NCI-H345 treated with DMSO at 0.1 percent for 48 hours (cell line): ENCODE measurements around the gene DCDC2C.
A peak's percentile ranks its signal among the peaks of the same experiment; 100 is the strongest.
"Not testable (repeated sequence)": the region's sequence is repeated elsewhere in the genome, so short reads cannot be mapped to it uniquely, and the experiment has no call there.

Source experiments
- DNase-seq: peaks from one replicate; lab custom pipeline; 2025; ENCODE audit not compliant: unreplicated experiment; lab: John Stamatoyannopoulos, UW

The DCDC2C gene

DNA sequence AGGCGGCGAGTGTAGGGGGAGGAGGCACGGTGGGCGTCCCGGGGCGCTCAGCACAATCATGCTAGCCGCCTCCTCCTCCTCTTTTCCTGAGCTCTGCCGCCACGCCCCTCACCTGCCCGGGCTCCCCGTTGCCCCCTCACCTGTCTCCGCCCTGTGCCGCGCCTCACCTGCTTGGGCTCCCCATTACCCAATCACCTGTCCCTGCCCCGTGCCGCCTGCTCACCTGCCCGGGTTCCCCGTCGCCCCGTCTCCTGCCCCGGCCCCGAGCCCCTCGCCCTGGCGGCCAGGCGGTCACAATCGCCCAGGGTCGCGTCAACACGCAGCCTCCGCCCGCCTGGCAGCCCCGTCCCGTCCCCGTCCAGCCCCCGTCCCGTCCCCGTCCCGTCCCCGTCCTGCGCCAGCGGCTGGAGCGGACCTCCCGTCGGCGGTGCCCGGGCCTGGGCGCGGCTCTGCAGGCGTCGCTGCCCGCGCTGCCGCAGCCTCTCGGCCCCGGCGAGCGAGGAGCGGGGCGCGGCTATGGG lies at the start of gene DCDC2C:
DCDC2C (plus strand) TSS at position 340 of the 521 bp plus-strand sequence; CDS start at position 517, 177 bp downstream.
- DNase-seq = no peak

GRCh38 chr2:3654011-3654410 lies 49.4 kb upstream of the DCDC2C start:
- no peak for DNase-seq

DNA sequence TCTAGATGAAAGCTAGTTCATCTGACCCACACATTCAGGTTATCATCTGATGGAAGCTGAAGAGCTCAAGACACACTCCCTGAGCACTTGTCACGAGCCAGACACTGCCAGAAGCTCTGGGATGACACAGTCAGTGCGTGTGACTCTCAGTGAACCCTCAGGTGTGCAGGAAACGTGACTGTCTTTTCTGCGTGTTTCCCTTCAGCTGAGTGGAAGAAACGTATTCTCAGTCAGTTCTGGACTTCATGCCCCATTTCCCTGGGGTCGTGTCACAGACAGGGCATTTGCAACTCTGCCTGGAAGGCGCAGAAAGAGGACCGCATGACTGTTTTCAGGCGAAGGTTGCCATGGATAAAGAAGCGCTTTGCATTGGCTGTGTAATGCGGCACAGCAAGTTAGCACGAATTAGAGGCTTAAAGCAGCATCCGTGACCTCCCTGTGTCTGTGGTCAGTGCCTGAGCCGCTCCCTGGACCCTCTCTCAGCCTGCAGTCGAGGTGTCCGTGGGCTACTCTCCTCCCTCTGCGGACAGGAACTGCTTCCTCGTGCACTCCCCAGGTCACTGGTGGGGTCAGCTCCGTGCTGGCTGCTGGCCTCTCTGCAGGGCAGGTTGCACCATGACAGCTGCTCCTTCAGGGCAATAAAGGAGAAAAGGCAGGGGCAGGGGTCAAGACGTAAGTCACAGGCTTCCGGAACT lies 48.7 kb upstream of the DCDC2C start:
- DNase-seq = no peak

DNA sequence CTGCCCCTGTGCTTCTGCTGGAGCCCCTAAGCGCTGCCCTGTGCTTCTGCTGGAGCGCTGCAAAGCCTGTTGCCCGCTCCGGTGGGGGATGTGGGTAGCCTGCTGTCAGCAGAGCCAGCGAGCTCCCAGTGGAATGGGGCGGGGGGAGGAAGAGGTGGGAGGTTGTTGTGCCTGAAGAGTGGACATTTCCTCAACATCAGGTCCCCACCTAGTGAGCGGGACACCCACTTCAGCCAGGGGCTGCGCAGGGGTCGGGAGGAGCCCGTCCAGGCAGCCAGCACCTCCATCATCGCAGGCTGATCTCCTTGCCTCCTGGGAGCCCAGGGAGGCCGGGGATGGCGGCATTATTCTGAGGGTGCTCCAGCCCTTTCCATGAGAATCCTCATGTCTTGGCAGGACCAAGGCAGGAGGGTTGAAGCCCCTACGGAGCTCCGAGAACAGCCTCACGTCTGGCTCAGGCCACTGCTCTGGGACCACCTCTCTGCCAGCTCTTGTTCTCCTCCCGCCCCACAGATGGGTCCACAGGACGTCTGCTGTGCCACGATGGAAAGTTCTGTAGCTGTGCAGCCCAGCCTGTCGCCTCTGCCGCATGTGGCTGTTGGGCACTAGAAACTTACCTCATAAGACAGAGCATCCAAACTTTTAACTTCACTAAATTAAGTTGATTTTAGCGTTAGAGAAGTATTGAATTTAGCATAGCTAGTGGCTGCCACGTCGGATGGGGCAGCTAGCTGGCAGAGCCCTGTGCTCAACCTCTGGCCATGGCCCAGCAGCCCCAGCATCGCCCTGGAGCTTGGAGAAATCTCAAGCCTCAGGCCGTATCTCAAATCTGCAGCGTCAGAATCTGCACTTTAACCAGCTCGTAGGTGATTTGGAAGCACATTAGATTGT lies 47.3 kb upstream of the DCDC2C start:
- no peak for DNase-seq

DNA sequence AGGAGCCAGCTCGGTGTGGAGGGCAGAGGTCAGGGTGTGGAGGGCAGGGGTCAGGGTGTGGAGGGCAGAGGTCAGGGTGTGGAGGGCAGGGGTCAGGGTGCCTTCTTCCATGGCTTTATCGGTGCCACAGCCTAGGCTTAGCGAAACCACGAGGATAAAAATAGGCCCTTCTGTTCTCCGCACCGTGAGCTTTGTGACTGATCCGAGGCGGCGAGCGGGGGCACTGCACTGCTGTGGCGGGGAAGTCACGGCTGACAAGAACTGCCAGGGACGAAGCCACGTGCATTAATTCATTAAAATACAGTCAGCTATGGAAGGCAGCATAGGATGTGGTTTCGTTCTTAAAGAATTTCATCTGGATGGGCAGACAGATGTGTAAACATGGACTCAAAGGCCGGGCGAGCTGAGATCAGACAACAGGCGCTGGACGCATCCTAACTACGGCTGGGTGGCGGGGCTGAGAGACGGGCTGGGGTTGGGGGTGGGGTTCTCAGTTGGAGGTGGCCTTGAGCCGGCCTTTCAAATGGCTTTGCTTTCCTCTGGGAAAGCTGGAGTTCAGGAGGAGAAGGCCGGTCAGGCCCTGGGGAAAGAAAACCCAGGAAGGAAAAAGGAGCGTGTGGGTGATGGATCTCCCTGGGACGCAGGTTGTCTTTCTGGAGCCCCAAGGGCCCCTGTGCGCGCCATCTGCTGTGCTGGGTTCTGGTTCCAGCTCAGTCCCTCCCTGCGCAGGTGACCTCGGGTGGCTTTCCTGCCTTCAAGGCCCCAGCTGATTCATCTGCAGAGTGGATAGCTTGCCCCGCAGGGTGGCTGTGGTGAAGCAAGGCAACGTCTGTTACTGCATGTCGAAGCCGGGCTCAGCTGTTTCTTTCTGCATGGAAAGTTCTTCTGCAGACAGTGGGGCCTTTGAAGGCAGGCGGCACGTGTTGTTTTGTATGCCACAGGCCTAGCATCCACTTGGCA lies 46.3 kb upstream of the DCDC2C start:
- no peak for DNase-seq

GRCh38 chr2:3657881-3658280 lies 45.5 kb upstream of the DCDC2C start, which contains the start of gene ALLC:
Gene ALLC (plus strand): TSS chr2:3658200. CDS start chr2:3671158, 12,958 bp downstream.
- no peak for DNase-seq

- DNase-seq = no peak
Observed at GRCh38 chr2:3659447-3660432, 43.6 kb upstream of the DCDC2C start.

- DNase-seq = not testable (repeated sequence)
Observed at GRCh38 chr2:3660640-3661039, 42.7 kb upstream of the DCDC2C start.

GRCh38 chr2:3661149-3661660 lies 42.2 kb upstream of the DCDC2C start:
- no peak for DNase-seq

GRCh38 chr2:3662239-3662638 lies 41.1 kb upstream of the DCDC2C start:
- DNase-seq = no peak

DNA sequence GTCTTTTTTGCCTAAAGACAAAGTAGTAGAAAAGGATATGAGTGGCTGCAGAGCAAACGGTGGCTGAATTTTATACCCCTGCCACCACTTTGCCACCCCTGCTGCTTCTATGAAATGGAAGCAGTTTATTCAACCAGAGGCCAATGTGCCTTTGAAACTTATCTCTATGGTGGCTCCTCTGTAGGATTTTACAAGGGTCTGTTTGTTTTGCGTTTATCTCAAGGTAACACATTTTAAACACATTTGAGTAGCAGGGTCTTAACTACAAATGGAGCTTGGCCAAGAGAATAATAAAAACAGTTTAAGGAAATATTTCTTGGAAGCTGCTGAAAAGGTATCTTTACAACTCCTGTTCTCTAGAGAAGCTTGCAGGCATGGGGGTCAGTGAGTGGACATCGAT lies 39.3 kb upstream of the DCDC2C start:
- no peak for DNase-seq

- no peak for DNase-seq
Observed at GRCh38 chr2:3664925-3665324, 38.5 kb upstream of the DCDC2C start.

DNA sequence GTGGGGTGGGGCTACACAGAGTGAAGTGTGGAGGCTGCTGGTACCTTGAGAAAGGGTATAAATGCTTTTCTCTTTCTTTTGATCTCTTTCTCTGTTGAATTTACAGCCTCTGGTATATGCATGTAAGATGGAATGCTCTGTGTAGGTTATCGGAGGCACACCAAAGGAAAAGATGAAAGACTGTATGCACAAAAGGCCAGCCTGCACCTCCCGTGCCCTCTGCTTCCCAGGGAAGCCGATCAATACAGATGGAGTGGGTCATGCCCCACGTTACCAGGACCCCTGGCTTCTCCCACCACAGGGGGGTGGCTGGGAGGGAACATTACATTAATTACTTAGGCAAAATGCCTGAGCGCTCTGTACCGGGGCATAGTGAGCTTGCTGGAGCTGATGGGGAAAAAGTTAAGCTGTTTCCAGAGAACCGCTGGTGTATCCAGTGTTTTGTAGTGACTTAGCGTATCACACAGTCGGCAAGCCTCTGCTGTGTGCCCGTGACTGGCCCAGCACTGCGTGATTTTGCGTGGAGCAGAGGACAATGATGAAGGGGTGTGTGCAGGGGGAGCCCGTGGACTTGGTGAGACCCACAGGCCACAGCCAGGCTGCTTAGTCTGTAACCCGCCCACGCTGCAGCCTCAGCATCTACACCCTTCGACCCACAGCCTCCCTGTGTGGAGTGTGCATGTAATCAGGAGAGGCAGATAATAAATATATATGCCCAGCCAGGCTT lies 37.3 kb upstream of the DCDC2C start:
- no peak for DNase-seq

- no peak for DNase-seq
Observed at GRCh38 chr2:3666613-3666975, 36.8 kb upstream of the DCDC2C start.

DNA sequence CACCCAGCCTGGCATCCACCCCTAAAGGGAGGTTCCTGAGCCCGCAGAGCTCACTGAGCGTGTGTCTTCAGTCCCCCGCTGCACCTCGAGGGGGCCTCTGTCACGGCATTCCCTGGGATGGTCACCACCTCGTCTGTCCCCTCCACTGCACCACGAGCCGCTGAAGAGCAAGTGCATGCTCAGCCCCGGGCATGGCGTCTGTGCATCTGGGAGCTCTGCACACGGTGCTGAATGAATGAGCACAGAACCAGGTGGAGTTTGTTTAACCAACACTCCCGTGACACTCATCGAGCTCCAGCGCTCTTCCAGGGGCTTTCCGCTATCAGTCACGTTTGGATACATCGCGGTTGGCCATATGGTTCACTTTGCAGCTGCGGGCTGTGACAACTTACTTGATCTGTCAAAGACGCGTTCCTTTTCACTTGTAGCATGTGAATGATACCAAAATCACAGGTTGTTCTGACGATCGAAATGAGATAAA lies 36.2 kb upstream of the DCDC2C start:
- DNase-seq = peak; percentile 19

DNA sequence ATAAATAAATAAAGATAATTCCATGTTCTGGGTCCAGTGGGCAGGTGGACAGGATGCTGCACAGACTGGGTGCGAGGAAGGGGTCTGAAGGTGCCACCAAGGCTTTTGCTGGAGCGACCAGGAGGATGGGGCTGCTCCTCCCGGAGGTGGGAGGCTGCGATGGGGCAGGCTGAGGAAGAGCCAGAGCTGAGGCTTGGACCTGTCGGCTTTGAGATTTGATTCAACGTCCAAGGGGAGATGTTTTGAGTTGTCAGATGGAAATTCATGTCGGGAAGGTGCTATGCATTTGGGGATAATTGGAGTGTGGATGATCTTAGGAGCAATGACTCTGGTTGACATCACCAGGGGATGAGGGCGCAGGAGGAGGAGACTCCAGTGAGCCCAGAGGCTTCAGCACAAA lies 33.7 kb upstream of the DCDC2C start:
- no peak for DNase-seq

GRCh38 chr2:3670376-3670775 lies 33.0 kb upstream of the DCDC2C start:
- no peak for DNase-seq

GRCh38 chr2:3670941-3671340 lies 32.4 kb upstream of the DCDC2C start:
- DNase-seq = no peak
